HS-27A (cell line): Measurements from ENCODE around the gene FLT1.

Source experiments
- DNase-seq: peaks from one replicate; pipeline ENCODE4 v3.0.0-alpha.2; 2012; ENCODE audit warnings: low read depth, missing footprints

FLT1 gene

DNA sequence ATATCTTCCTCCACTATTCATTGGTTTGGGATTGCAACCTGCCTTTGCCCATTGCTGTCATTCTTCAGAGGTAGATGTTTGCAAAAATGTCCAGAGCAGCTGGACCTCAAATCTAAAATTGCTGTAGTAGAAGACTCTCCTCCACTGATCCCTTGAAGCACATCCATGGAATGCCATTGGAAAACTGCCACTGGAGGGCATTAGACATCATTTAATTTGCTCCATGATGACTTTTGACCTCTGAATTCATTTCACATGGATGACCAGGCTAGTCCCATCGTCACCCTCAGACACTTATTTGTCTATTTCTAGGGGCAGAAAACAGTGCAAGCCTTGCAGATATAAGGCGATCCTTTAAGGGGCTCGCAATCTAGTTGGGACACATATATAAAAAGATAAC is 33.9 kb upstream of the FLT1 start:
- no peak for DNase-seq

DNA sequence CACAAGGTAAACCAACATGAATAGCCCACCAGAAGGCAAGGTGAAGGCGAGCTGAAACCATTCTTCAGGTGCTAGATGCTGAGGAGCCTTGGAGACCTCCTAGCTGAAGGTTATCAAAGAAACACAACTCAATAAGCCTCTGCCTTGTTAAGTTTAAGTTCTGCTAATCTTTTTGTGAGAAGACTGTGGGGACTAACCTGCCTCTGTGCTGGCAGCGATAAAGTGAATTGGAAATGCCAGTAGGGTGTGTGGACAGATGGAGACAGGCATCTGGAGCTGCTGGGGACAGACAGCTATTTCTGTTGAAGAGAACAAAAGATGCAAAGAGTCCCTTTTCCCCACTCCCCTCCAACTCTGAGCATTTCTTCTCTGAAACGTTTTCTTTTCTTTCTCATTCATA is 33.5 kb upstream of the FLT1 start:
- no peak for DNase-seq

GRCh38 chr13:28527629-28528028 is 32.7 kb upstream of the FLT1 start:
- no peak for DNase-seq

GRCh38 chr13:28526876-28527275 is 31.9 kb upstream of the FLT1 start:
- no peak for DNase-seq

DNA sequence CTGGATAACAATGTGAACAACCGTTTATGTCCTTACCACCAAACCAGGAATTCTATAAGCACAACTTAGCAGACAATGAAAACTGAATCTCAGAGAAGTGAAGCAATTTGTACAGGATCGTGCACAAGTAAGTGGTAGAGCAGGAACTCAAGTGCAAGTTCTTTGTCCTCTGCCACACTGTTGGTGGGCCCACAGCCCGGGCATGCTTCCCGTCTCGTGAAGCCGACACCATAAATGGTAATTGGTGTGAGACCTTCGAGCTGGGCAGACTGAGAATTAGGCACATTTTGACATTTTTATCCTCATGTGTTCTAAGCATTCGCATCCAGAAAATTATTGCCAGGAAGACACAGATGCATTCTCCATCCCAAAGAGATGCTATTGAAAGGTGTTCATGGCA is 27.9 kb upstream of the FLT1 start:
- DNase-seq: no peak

DNA sequence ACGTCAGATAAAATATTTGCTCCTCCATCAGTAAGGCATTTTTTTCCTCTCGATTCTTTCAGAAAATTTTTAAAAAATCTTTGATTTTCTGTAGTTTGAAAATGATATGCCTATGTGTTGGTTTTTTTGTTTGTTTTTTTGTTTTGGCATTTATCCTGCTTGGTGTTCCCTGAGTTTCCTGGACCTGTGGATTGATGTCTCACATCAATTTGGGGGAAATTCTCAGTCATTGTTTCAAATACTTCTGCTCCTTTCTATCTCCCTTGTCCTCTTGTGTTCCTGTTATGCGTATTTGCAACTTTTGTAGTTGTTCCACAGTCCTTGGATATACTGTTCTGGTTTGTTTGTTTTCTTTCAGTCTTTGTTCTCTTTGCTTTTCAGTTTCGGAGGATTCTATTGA is 18.8 kb upstream of the FLT1 start:
- no peak for DNase-seq

DNA sequence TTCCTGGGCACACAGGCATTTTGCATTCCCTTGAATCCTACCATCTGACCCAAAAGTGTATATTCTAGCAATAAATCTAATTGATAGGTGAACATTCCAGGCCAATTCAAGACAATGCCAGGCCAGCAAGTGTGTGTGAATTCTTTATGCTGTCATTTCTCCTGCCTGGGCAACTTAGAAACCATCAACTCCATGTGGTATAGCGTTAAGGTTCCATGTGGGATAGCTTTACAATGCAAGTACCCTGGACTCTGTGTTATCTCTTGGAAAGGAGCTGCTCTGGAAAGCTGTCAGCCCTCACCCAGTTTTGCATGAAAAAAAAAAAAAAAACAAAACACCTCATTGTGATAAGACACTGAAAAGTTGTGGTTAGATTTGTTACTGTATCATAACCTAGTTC is 15.6 kb upstream of the FLT1 start:
- no peak for DNase-seq

- DNase-seq: no peak
Observed at GRCh38 chr13:28510066-28510465, 15.1 kb upstream of the FLT1 start.

DNA sequence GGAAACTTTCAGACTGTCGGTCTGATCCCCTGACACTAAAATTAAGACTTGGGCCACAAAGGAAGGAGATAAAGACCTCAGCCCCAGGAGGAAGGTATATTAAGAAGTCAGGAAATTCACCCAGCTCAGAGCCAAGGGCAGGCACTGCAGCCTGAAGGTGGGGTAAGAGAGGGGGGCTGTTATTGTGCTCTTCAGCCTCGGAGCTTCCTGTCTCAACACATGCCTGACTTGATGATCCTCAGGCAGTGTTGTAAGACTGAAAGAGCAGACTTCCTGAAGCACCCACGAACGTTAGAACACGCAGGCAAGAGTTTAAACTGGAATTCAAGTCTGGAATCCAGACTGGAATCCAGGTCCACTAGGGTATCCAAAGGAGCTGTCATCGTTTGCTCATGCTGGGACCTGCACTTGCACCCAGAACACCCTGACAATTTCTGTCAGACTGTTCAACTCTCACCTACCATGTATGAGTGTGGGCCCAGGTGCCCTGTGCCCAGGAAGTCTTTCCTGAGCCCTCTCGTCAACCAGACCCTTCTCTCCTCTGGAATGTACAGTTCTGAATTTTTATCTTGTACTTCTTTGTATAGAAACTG is 10.7 kb upstream of the FLT1 start:
- DNase-seq: no peak

DNA sequence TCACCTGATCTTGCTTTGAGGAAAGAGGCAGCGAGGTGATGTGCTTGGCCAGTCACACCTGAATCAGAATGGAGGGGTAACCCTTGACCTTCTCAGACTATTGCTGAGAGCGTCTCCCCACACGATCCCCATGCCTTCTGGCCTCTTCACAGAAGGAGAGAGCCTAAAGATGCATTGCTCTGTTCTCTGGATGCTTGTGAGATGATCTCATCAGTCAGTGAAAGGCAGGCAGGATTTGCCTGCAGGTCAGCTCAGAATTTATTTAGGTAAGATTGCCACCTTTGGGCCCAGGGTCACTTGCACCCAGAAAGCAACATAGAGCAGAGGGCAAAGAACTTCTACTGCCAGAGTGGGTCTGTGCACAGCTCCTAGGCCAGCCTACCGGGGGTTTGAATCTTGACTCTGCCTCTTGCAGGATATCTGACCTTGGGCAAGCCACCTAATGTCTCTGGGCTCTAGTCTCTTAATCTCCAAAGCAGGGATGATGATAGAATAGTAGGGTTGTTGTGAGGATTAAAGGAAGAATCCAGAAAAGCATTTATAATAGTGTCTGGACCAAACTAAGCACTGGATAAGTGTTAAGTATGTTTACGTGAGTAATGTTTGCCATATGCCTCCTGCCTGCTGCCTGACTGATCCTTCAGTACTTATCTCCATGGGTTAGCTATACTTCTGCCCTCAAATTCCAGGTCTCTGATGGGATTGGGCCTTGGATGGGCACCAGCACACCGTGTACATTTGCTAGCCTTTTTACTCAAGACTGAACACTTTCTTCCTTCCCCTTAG is 8.4 kb upstream of the FLT1 start:
- DNase-seq: no peak

DNA sequence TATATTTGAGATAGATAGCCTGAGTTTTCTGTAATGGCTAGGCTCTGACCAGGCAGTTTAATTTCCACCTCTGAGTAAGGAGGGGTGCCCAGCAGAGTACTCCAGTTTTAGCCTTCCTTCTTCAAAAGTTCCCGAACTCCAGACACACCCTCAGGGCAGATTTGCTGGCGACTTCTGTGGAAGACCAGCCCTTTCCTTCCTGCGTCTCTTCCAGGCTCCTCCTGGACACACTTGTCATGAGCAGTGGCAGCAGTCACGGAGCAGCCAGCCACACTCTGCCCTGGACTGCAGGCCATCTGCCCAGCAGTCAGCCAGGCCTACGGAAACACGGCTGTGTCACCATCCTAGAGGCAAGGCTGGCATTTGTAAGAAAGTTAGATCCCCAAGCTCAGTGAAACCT is 6.6 kb upstream of the FLT1 start:
- DNase-seq: no peak

DNA sequence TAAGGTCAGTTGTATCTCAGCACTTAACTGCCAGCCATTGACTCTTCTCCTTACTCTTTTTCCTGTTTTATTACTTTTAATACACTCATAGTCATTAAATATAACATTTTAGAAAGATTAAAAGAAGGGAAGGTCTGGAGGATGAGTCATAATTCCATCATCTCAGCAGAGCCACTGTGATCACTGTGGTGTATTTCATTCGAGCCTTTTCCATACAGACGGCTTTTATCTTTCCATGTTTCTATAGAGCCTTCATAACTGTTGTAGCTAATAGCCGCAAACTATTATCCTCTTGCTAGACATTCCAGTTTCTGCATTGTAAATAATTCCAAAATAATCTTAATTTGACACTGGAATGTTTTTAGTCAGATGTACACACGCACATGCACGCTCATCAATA is 4.7 kb upstream of the FLT1 start:
- DNase-seq: no peak

DNA sequence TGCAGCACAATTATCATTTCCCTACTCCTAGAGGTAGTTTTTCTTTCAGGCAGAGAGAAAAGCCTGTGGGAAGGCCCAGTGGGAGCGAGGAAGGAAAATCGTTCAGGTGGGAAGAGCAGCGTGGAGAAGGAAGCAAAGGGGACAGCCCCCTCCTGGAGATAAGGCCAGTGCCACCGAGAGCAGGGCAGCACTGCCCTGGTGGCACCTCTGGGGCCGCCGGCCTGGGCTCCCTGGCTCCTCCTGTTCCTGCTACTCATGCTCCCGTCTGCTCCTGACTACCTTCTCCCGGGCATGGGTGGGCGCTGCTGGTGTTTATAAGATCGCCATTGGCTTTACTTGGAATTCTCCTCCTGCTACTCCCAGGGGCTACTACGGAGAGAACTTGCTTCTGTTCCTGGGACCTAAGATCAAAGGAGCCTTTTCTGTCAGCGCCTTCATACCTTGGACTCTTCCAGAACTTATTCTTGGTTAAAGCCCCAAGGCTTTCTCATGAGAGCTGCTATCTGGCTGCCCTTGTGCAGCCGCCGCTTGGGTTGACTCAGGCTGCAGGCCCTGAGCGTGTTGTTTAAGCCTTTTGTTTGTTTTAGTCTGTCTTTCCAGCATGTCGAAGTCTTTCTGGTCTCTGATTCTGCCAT is 3.7 kb upstream of the FLT1 start:
- no peak for DNase-seq

DNA sequence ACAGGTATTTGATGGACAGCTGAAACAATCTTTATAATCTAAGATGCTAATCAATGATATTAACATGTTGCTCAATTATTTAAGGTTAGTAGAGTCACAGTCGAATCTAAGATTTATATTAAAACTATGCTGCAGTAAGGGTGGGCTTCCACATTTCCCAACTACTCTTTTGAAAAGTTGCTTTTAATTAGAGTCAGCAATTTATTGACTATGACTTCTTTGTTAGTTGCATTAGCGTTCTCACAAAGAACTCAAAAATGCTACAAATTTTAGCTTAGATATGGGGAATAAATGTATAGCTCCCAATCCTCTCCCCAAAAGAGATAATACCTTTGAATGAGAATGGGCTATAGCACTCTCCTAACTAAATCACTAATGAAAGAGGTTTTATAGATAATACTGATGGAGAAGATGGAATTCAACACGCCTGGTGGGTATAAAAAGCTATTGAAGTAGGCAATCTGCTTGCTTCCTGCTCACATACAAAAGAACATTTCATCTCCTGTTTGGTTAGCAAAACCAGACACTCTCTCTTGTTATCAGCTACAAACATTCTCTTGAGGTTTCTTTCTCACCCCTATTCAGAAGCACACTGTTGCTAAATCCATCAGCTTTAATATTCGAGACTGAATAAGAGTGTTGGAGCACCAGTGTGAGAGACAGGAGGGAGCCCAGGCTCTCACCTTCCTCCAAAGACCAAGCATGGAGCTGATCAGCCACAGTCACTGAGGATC is 2.4 kb upstream of the FLT1 start:
- no peak for DNase-seq

- no peak for DNase-seq
Observed at GRCh38 chr13:28496188-28496564, 1.2 kb upstream of the FLT1 start.

DNA sequence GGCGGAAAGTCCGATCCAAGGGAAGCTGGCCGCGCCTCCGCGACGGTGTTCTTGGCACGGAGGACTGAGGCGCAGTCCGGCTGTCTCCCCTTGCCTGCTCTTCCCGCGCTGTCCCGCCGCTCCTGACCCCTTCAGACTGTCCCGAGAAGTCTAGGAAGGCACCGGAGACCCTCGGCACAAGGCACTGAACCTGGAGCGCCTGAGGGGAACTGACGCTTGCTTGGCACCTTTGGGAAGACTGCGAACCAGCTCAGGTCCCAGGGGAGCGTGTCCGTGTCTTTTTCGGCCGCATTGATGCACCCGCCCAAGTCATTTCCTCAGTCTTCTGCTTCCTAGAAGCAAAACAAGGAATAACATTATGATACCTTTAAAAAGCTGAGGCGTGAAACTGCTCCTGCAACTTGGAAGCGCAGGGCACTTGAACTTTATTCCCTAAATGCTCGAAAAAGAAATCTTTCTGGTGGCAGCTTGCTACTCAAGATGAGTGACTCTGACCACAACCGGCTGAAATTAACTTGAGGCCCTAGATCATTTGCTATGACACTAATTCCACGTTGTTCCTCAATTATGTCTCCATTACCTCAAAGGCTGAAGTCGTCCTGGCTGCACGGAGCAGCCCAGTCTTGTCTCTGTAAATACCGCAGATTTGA is 735 bp upstream of the FLT1 start:
- DNase-seq: no peak

GRCh38 chr13:28494504-28494777 is 487 bp downstream of the FLT1 start:
- DNase-seq: no peak

- DNase-seq: no peak
Observed at GRCh38 chr13:28493740-28494503, 1.0 kb downstream of the FLT1 start.

DNA sequence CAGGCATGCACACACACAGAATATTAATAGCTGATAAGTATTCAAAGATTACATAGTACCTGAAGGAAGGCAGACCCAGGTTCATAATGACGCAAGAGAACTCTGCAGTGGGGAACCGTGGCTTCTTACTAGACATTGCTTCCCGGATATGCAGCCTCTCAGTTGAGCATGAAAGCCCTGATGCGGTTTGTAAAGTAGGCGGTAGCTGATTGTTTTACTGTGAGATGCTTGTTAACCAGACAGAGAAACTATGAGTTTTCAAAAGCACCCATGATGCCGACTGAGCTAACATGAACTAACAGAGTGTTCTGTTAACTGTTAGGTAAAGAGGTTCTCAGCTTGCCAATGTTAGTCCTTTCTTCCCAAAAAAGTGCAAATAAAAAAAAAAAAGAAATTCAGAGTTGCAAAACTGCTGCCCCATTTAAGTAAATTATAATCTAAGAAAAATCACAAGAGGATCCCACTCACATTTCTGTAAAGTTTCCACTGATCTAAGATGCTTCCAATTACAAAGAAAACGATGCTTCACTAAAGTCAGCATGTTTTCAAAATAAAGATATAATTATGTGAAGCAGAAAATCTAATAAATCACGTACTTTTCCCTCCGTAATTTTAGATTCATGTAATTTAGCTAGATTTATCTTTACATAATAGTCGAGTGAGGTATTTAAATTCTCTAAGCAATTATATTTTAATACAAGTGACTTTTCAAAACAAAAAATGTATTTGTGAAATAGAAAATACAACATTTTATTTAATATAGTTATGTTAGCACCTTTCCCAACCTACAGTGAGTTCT is 2.2 kb downstream of the FLT1 start:
- DNase-seq: no peak

DNA sequence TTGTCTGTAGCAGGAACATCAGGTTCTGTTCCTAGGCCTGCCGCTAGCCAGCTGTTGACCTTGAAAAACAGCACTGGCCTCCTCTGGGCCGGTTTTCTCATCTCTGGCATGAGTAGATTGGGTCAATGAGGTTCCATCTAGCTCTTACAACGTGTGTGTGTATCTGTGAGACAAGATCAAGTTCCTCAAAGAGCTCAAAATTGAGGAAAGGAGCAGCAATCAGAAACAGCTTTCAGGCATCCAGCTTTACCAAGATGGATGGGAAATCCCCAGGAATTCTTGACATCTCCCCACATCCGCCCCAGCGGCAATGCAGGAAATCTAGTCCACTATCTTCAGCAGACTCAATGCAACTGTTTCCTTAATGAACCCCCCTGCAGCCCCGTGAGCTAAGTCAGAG is 4.9 kb downstream of the FLT1 start:
- no peak for DNase-seq

GRCh38 chr13:28489524-28489931 is 5.4 kb downstream of the FLT1 start:
- DNase-seq: no peak
